H9 (cell line): ENCODE data around the gene RUSF1. TPM values are rescaled to one million over a fixed set of nuclear protein-coding genes. Genes with fewer than 3 reads are reported as not detected.
"Not testable (repeated sequence)": the region's sequence is repeated elsewhere in the genome, so short reads cannot be mapped to it uniquely, and the experiment has no call there.

Experiments used
- DNase-seq: peaks from one replicate; pipeline ENCODE4 v3.0.0-alpha.2; 2017
- H2AFZ ChIP-seq: one replicate; pipeline ENCODE4 v1.6.1; 2013; ENCODE audit warnings: mild to moderate bottlenecking, low read length, control low read depth, moderate library complexity
- H2AK5ac ChIP-seq: 2 replicates; pipeline ENCODE4 v1.6.1; 2013; ENCODE audit warnings: low read length, control low read depth, mixed read lengths; ENCODE audit not compliant: insufficient read length
- H2BK120ac ChIP-seq: one replicate; pipeline ENCODE4 v1.6.1; 2013; ENCODE audit warnings: low read depth, mild to moderate bottlenecking, low read length, control low read depth, inconsistent platforms; ENCODE audit not compliant: poor library complexity, severe bottlenecking
- H2BK12ac ChIP-seq: 2 replicates; pipeline ENCODE4 v1.6.1; 2013; ENCODE audit warnings: low read length, control low read depth, mixed read lengths, low read depth; ENCODE audit not compliant: insufficient read length
- H2BK15ac ChIP-seq: 2 replicates; pipeline ENCODE4 v1.6.1; 2013; ENCODE audit warnings: low read depth, low read length, control low read depth
- H2BK20ac ChIP-seq: one replicate; pipeline ENCODE4 v1.6.1; 2013; ENCODE audit warnings: low read depth, mild to moderate bottlenecking, low read length, control low read depth, inconsistent platforms; ENCODE audit not compliant: poor library complexity, severe bottlenecking
- H2BK5ac ChIP-seq: 2 replicates; pipeline ENCODE4 v1.6.1; 2013; ENCODE audit warnings: low read length, control low read depth, mixed read lengths; ENCODE audit not compliant: insufficient read length
- H3K14ac ChIP-seq: 2 replicates; pipeline ENCODE4 v1.6.1; 2013; ENCODE audit warnings: low read length, control low read depth; ENCODE audit not compliant: insufficient read depth
- H3K18ac ChIP-seq: 2 replicates; pipeline ENCODE4 v1.6.1; 2013; ENCODE audit warnings: low read depth, mild to moderate bottlenecking, mixed read lengths, low read length, control low read depth; ENCODE audit not compliant: insufficient read length
- H3K23ac ChIP-seq: 2 replicates; pipeline ENCODE4 v1.6.1; 2013; ENCODE audit warnings: low read length, control low read depth, mixed read lengths, low read depth; ENCODE audit not compliant: insufficient read length
- H3K23me2 ChIP-seq: 2 replicates; pipeline ENCODE4 v1.6.1; 2013; ENCODE audit warnings: low read depth, mild to moderate bottlenecking, mixed read lengths, low read length, control low read depth; ENCODE audit not compliant: insufficient read length, poor library complexity, severe bottlenecking
- H3K27ac ChIP-seq: 2 replicates; pipeline ENCODE4 v1.5.1; 2013; ENCODE audit warnings: low read length, control low read depth, mixed read lengths, low read depth; ENCODE audit not compliant: insufficient read length
- H3K27me3 ChIP-seq: 2 replicates; pipeline ENCODE4 v1.6.1; 2013; ENCODE audit warnings: low read length, control low read depth, inconsistent platforms; ENCODE audit not compliant: insufficient read depth
- H3K4ac ChIP-seq: 2 replicates; pipeline ENCODE4 v1.6.1; 2013; ENCODE audit warnings: low read depth, mild to moderate bottlenecking, control low read depth, inconsistent platforms, low read length, moderate library complexity
- H3K4me1 ChIP-seq: 2 replicates; pipeline ENCODE4 v1.6.1; 2013; ENCODE audit warnings: low read length, control low read depth, inconsistent platforms; ENCODE audit not compliant: insufficient read depth
- H3K4me2 ChIP-seq: 2 replicates; pipeline ENCODE4 v1.6.1; 2013; ENCODE audit warnings: low read length, control low read depth, mixed read lengths; ENCODE audit not compliant: insufficient read length, insufficient read depth
- H3K56ac ChIP-seq: 2 replicates; pipeline ENCODE4 v1.6.1; 2013; ENCODE audit warnings: low read depth, mild to moderate bottlenecking, mixed read lengths, low read length, control low read depth; ENCODE audit not compliant: insufficient read length
- H3K79me1 ChIP-seq: 2 replicates; pipeline ENCODE4 v1.6.1; 2013; ENCODE audit warnings: low read depth, mild to moderate bottlenecking, moderate library complexity, low read length, control low read depth, inconsistent platforms; ENCODE audit not compliant: insufficient read depth, poor library complexity, severe bottlenecking
- H3K79me2 ChIP-seq: 2 replicates; pipeline ENCODE4 v1.6.1; 2013; ENCODE audit warnings: low read length, control low read depth, inconsistent platforms; ENCODE audit not compliant: insufficient read depth
- H3K9ac ChIP-seq: 2 replicates; pipeline ENCODE4 v1.6.1; 2013; ENCODE audit warnings: low read length, control low read depth, mixed read lengths; ENCODE audit not compliant: insufficient read length; ENCODE audit errors: extremely low read depth
- H3K9me3 ChIP-seq: one replicate; pipeline ENCODE4 v1.6.1; 2013; ENCODE audit warnings: low read depth, low read length, inconsistent platforms; ENCODE audit not compliant: control insufficient read depth
- H3T11ph ChIP-seq: one replicate; pipeline ENCODE4 v1.6.1; 2013; ENCODE audit warnings: mild to moderate bottlenecking, low read length, control low read depth, inconsistent platforms
- H4K20me1 ChIP-seq: one replicate; pipeline ENCODE4 v1.6.1; 2013; ENCODE audit not compliant: control insufficient read depth, insufficient read length, insufficient read depth
- H4K5ac ChIP-seq: 2 replicates; pipeline ENCODE4 v1.6.1; 2013; ENCODE audit warnings: low read depth, mild to moderate bottlenecking, mixed read lengths, low read length, control low read depth; ENCODE audit not compliant: insufficient read length
- H4K8ac ChIP-seq: replicated peaks from 2 replicates; pipeline ENCODE4 v1.6.1; 2013; ENCODE audit warnings: low read length, control low read depth, mixed read lengths, low read depth; ENCODE audit not compliant: insufficient read length
- H4K91ac ChIP-seq: 2 replicates; pipeline ENCODE4 v1.6.1; 2013; ENCODE audit warnings: low read depth, mild to moderate bottlenecking, moderate library complexity, mixed read lengths, low read length, control low read depth; ENCODE audit not compliant: insufficient read length
- H3K27ac Mint-ChIP-seq, 3 experiments: 2 replicates in 2 of 3; 3 replicates in 1 of 3; pipeline ENCODE4 v1.8.0; 2020 to 2021; ENCODE audit warnings: mixed read lengths in 3 of 3, mild to moderate bottlenecking in 1 of 3, moderate library complexity in 1 of 3
- H3K27me3 Mint-ChIP-seq: 2 replicates; pipeline ENCODE4 v1.8.0; 2021; ENCODE audit warnings: low read depth, mild to moderate bottlenecking, moderate library complexity, mixed read lengths
- H3K36me3 Mint-ChIP-seq, 3 experiments: 2 replicates in 2 of 3; 3 replicates in 1 of 3; pipeline ENCODE4 v1.8.0; 2020 to 2021; ENCODE audit warnings: low read depth in 3 of 3, mixed read lengths in 3 of 3; ENCODE audit not compliant: insufficient read depth in 1 of 3
- H3K4me1 Mint-ChIP-seq, 2 experiments: 2 replicates each; pipeline ENCODE4 v1.8.0; 2020; ENCODE audit warnings: mixed read lengths in 2 of 2
- H3K4me3 Mint-ChIP-seq, 2 experiments: 2 replicates in 1 of 2; 3 replicates in 1 of 2; pipeline ENCODE4 v1.8.0; 2020 to 2021; ENCODE audit warnings: mild to moderate bottlenecking in 2 of 2, mixed read lengths in 2 of 2, moderate library complexity in 1 of 2
- H3K9me3 Mint-ChIP-seq, 2 experiments: 2 replicates in 1 of 2; 3 replicates in 1 of 2; pipeline ENCODE4 v1.8.0; 2020; ENCODE audit warnings: mild to moderate bottlenecking in 2 of 2, mixed read lengths in 2 of 2, moderate library complexity in 1 of 2
- CTCF ChIP-seq: fragments of 200-600 bp; sonication (generic); conservative IDR thresholded peaks from 3 replicates; pipeline ENCODE4 v1.8.0; 2021; ENCODE audit warnings: antibody characterized with exemption, mild to moderate bottlenecking
- WGBS: extraction: QIAGEN DNeasy Blood & Tissue Kit; methylation state at CpG from one replicate; pipeline ENCODE4 v1.1.7; 2013; ENCODE audit warnings: missing lambda C conversion rate, low lambda C conversion rate, mixed read lengths; ENCODE audit not compliant: insufficient read length; ENCODE audit errors: extremely low coverage; 5-methylcytosine and 5-hydroxymethylcytosine counted together
- total RNA-seq: library from RNA; stranded (reverse); gene quantifications from 2 replicates; pipeline ENCODE4 v1.2.1, GENCODE V29; 2021

Gene RUSF1
- total RNA-seq, 1 experiment from 2014 or later: 33.4 TPM

- Histone ChIP-seq H3K23ac (no peak overlapping the region), H3K14ac (no peak overlapping the region), H3K79me2 (no peaks in the 10 kb centered on the region), H3K27me3 (no peaks in the 10 kb centered on the region), H4K91ac (no peak overlapping the region), H2BK12ac (no peak overlapping the region), H2BK20ac (no peak overlapping the region), H3K23me2 (peaks cover 1% of the 10 kb centered on the region), H2BK15ac (no peak overlapping the region), H4K5ac (no peak overlapping the region), H3K56ac (no peak overlapping the region), H3K18ac (no peak overlapping the region), H3K4ac (no peak overlapping the region), H3K4me1 (no peaks in the 10 kb centered on the region), H4K20me1 (no peaks in the 10 kb centered on the region), H3K27ac (no peak overlapping the region), H4K8ac (no peak overlapping the region), H3K79me1 (no peaks in the 10 kb centered on the region), H2BK5ac (no peak overlapping the region), H3K9me3 (peaks cover 12% of the 10 kb centered on the region), H2BK120ac (no peak overlapping the region), H3T11ph (no peak overlapping the region), H2AK5ac (no peak overlapping the region), H2AFZ (no peak overlapping the region), H3K4me2 (no peak overlapping the region), H3K9ac (no peak overlapping the region)
- WGBS: no CpG with 5 or more reads among the region's 4 CpGs
- Mint-ChIP-seq H3K9me3 (peaks cover 79 to 81% of the 10 kb centered on the region in 2 experiments), H3K27me3 (peaks cover 13% of the 10 kb centered on the region), H3K36me3 (peaks cover 3 to 22% (median 12%) of the 10 kb centered on the region in 3 experiments), H3K4me3 (no peak overlapping the region), H3K27ac (no peak overlapping the region), H3K4me1 (no peaks in the 10 kb centered on the region)
- no peak for DNase-seq
- TF ChIP-seq CTCF: no peak
Observed at GRCh38 chr16:31542763-31543162, 34.6 kb upstream of the RUSF1 start.

- H3K23ac ChIP-seq, H3K23me2 ChIP-seq, H2BK120ac ChIP-seq, DNase-seq, H4K5ac ChIP-seq, H3K14ac ChIP-seq, H3K27ac ChIP-seq, H3K4ac ChIP-seq, H4K8ac ChIP-seq, H3K4me1 ChIP-seq, H3K27ac Mint-ChIP-seq, H2BK5ac ChIP-seq, H3K4me3 Mint-ChIP-seq, H4K20me1 ChIP-seq, H2BK12ac ChIP-seq, H2BK15ac ChIP-seq, H3K18ac ChIP-seq, H4K91ac ChIP-seq, H2AFZ ChIP-seq, H2BK20ac ChIP-seq, H3T11ph ChIP-seq, H3K56ac ChIP-seq, H3K79me1 ChIP-seq, H3K9ac ChIP-seq, H2AK5ac ChIP-seq, H3K4me1 Mint-ChIP-seq, H3K27me3 ChIP-seq, H3K27me3 Mint-ChIP-seq, H3K79me2 ChIP-seq, H3K4me2 ChIP-seq: not testable (repeated sequence)
- Mint-ChIP-seq H3K9me3 (peaks cover 60 to 63% of the 10 kb centered on the region in 2 experiments), H3K36me3 (peaks cover 3 to 22% (median 12%) of the 10 kb centered on the region in 3 experiments)
- peaks cover 12% of the 10 kb centered on the region for H3K9me3 ChIP-seq
- no CpG with 5 or more reads among the region's 4 CpGs for WGBS
Observed at GRCh38 chr16:31539762-31540161, 31.6 kb upstream of the RUSF1 start.
